Measurements from ENCODE around the gene DDR1.
A peak's percentile ranks its signal among the peaks of the same experiment; 100 is the strongest.

The DDR1 gene

DNA sequence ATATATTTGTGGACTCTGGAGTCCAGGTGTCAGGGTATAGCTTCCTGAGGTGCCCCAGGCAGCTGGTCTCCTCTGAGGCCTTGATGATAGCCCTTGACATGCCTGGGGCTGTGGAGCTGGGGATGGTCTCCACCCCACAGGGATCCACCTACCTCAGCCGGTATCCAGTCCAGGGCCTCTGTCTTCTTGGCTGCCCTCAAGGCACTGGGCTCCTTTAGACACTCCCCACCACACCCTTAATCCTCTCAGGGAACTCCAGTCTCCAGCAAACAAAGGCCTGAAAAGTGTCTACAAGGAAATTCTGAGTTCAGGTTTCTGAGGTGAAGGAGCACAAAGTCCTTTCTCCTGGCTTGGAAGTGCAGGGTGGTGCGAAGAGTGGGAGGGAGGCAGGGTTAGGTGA is 44.6 kb upstream of the DDR1 start:
- Histone ChIP-seq H3K9ac (ENCODE audit: insufficient read length, low read depth) (no peak overlapping the region), H3K27me3 (ENCODE audit: insufficient read depth, insufficient read length) (no peaks in the 10 kb centered on the region), H3K4me3 (ENCODE audit: insufficient read length, low read depth) (no peak overlapping the region), H3K4me1 (ENCODE audit: insufficient read depth, insufficient read length) (peaks cover 18% of the 10 kb centered on the region), H3K9me3 (ENCODE audit: insufficient read depth, low read length) (no peaks in the 10 kb centered on the region), H3K36me3 (ENCODE audit: insufficient read depth, insufficient read length, low read length) (no peaks in the 10 kb centered on the region)
- no peak for DNase-seq (ENCODE audit: low read depth, low spot score)
- TF ChIP-seq ZNF274 (IDR thresholded peaks at IDR 0.05; ENCODE audit: low read depth, low read length): no peak
- TF ChIP-seq YY1 (IDR thresholded peaks at IDR 0.05; ENCODE audit: insufficient read depth, insufficient read length): no peak
- no peak for TF ChIP-seq SUZ12 (IDR thresholded peaks at IDR 0.05; ENCODE audit: extremely low read depth, insufficient read depth, insufficient read length)

GRCh38 chr6:30840084-30840934 is 44.0 kb upstream of the DDR1 start:
- no peak overlapping the region for H3K9ac ChIP-seq (ENCODE audit: insufficient read length, low read depth)
- TF ChIP-seq SUZ12 (IDR thresholded peaks at IDR 0.05; ENCODE audit: extremely low read depth, insufficient read depth, insufficient read length) (no peak), YY1 (IDR thresholded peaks at IDR 0.05; ENCODE audit: insufficient read depth, insufficient read length) (no peak), ZNF274 (IDR thresholded peaks at IDR 0.05; ENCODE audit: low read depth, low read length) (no peak)
- H3K9me3 ChIP-seq (ENCODE audit: insufficient read depth, low read length): no peaks in the 10 kb centered on the region
- H3K36me3 ChIP-seq (ENCODE audit: insufficient read depth, insufficient read length, low read length): no peaks in the 10 kb centered on the region
- H3K4me1 ChIP-seq (ENCODE audit: insufficient read depth, insufficient read length): peaks cover 18% of the 10 kb centered on the region
- DNase-seq (ENCODE audit: low read depth, low spot score): no peak
- no peaks in the 10 kb centered on the region for H3K27me3 ChIP-seq (ENCODE audit: insufficient read depth, insufficient read length)
- no peak overlapping the region for H3K4me3 ChIP-seq (ENCODE audit: insufficient read length, low read depth)

DNA sequence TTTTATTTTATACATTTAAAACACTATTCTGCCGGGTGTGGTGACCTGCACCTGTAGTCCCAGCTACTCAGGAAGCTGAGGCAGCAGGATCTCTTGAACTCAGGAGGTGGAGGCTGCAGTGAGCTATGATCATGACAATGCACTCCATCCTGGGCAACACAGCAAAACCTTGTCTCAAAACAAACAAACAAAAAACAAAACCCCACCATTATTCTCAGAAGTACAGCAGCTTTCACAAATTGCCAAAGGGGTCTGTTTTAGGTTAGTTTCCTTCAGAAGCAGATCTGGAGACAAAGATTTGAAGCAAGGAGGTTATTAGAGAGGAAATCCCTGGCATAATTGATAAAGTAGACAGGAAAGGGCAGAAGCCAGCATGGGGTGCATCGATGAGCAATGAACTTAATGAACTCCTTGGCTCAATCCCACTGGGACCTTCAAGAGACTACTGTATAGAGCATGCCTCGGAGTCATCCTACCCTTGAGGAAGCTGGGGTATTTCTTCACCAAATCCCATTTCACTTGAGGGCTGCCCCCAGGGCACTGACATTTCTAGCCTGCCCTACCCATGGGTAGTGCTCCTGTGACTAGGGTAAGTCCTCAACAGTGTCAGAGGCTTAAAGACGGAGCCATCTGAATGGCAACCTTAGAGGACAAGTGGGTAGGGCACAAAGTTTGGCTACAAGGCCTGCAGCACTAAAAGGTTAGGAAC is 43.2 kb upstream of the DDR1 start:
- TF ChIP-seq YY1 (IDR thresholded peaks at IDR 0.05; ENCODE audit: insufficient read depth, insufficient read length) (no peak), ZNF274 (IDR thresholded peaks at IDR 0.05; ENCODE audit: low read depth, low read length) (no peak), SUZ12 (IDR thresholded peaks at IDR 0.05; ENCODE audit: extremely low read depth, insufficient read depth, insufficient read length) (no peak)
- no peak overlapping the region for H3K9ac ChIP-seq (ENCODE audit: insufficient read length, low read depth)
- no peaks in the 10 kb centered on the region for H3K27me3 ChIP-seq (ENCODE audit: insufficient read depth, insufficient read length)
- no peak overlapping the region for H3K4me3 ChIP-seq (ENCODE audit: insufficient read length, low read depth)
- no peak for DNase-seq (ENCODE audit: low read depth, low spot score)
- no peaks in the 10 kb centered on the region for H3K36me3 ChIP-seq (ENCODE audit: insufficient read depth, insufficient read length, low read length)
- peaks cover 18% of the 10 kb centered on the region for H3K4me1 ChIP-seq (ENCODE audit: insufficient read depth, insufficient read length)
- no peaks in the 10 kb centered on the region for H3K9me3 ChIP-seq (ENCODE audit: insufficient read depth, low read length)

GRCh38 chr6:30841644-30842504 is 42.4 kb upstream of the DDR1 start:
- TF ChIP-seq YY1 (IDR thresholded peaks at IDR 0.05; ENCODE audit: insufficient read depth, insufficient read length): no peak
- TF ChIP-seq ZNF274 (IDR thresholded peaks at IDR 0.05; ENCODE audit: low read depth, low read length): no peak
- TF ChIP-seq SUZ12 (IDR thresholded peaks at IDR 0.05; ENCODE audit: extremely low read depth, insufficient read depth, insufficient read length): no peak
- peaks cover 15% of the 10 kb centered on the region for H3K4me1 ChIP-seq (ENCODE audit: insufficient read depth, insufficient read length)
- no peak overlapping the region for H3K4me3 ChIP-seq (ENCODE audit: insufficient read length, low read depth)
- DNase-seq (ENCODE audit: low read depth, low spot score): no peak
- H3K9me3 ChIP-seq (ENCODE audit: insufficient read depth, low read length): no peaks in the 10 kb centered on the region
- H3K9ac ChIP-seq (ENCODE audit: insufficient read length, low read depth): no peak overlapping the region
- no peaks in the 10 kb centered on the region for H3K27me3 ChIP-seq (ENCODE audit: insufficient read depth, insufficient read length)
- H3K36me3 ChIP-seq (ENCODE audit: insufficient read depth, insufficient read length, low read length): no peaks in the 10 kb centered on the region

GRCh38 chr6:30842754-30843610 is 41.3 kb upstream of the DDR1 start:
- TF ChIP-seq SUZ12 (IDR thresholded peaks at IDR 0.05; ENCODE audit: extremely low read depth, insufficient read depth, insufficient read length) (no peak), YY1 (IDR thresholded peaks at IDR 0.05; ENCODE audit: insufficient read depth, insufficient read length) (no peak), ZNF274 (IDR thresholded peaks at IDR 0.05; ENCODE audit: low read depth, low read length) (no peak)
- no peaks in the 10 kb centered on the region for H3K36me3 ChIP-seq (ENCODE audit: insufficient read depth, insufficient read length, low read length)
- no peak for DNase-seq (ENCODE audit: low read depth, low spot score)
- no peaks in the 10 kb centered on the region for H3K27me3 ChIP-seq (ENCODE audit: insufficient read depth, insufficient read length)
- H3K4me3 ChIP-seq (ENCODE audit: insufficient read length, low read depth): no peak overlapping the region
- H3K9me3 ChIP-seq (ENCODE audit: insufficient read depth, low read length): no peaks in the 10 kb centered on the region
- peak overlapping the region; percentile 21 for H3K9ac ChIP-seq (ENCODE audit: insufficient read length, low read depth)
- peaks cover 12% of the 10 kb centered on the region for H3K4me1 ChIP-seq (ENCODE audit: insufficient read depth, insufficient read length)

DNA sequence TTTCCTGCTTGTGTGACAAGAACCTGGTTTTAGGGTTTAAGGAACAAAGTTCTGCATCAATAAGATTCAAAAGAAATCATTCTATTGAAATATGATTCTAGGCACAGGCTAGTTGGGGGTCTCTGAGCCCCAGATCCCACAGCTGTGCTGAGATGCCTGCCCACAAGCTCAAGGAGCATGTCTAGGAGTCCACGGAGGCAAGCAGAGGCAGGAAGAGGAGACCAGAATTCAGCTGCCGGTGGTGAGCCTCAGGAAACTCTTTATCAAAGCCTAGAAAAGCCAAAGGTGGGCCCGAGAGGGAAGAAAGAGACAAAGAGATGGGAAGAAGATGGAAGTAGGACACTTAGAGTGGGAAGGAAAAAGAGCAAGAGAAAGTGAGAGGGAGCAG is 40.7 kb upstream of the DDR1 start:
- TF ChIP-seq ZNF274 (IDR thresholded peaks at IDR 0.05; ENCODE audit: low read depth, low read length) (no peak), SUZ12 (IDR thresholded peaks at IDR 0.05; ENCODE audit: extremely low read depth, insufficient read depth, insufficient read length) (no peak), YY1 (IDR thresholded peaks at IDR 0.05; ENCODE audit: insufficient read depth, insufficient read length) (no peak)
- H3K9me3 ChIP-seq (ENCODE audit: insufficient read depth, low read length): no peaks in the 10 kb centered on the region
- H3K4me3 ChIP-seq (ENCODE audit: insufficient read length, low read depth): peak overlapping the region; percentile 16
- no peaks in the 10 kb centered on the region for H3K27me3 ChIP-seq (ENCODE audit: insufficient read depth, insufficient read length)
- H3K9ac ChIP-seq (ENCODE audit: insufficient read length, low read depth): peak overlapping the region; percentile 21
- no peak for DNase-seq (ENCODE audit: low read depth, low spot score)
- peaks cover 12% of the 10 kb centered on the region for H3K4me1 ChIP-seq (ENCODE audit: insufficient read depth, insufficient read length)
- no peaks in the 10 kb centered on the region for H3K36me3 ChIP-seq (ENCODE audit: insufficient read depth, insufficient read length, low read length)

Measured in NT2/D1 (cell line).